ENCODE measurements around the gene ATP8A1. TPM values are rescaled to one million over a fixed set of nuclear protein-coding genes. Genes with fewer than 3 reads are reported as not detected.

Gene ATP8A1
- total RNA-seq, 1 donor from 2014 or later, result 278 TPM

- no peak overlapping the region for H3K4me3 Mint-ChIP-seq (ENCODE audit: unreplicated experiment)
- peaks cover 4% of the 10 kb centered on the region for H3K9me3 Mint-ChIP-seq (ENCODE audit: unreplicated experiment)
- no peaks in the 10 kb centered on the region for H3K36me3 Mint-ChIP-seq (ENCODE audit: unreplicated experiment)
- H3K4me1 Mint-ChIP-seq (ENCODE audit: low read depth, unreplicated experiment), result peaks cover 25% of the 10 kb centered on the region
- peaks cover 29% of the 10 kb centered on the region for H3K27me3 Mint-ChIP-seq (ENCODE audit: unreplicated experiment)
- H3K27ac Mint-ChIP-seq (ENCODE audit: unreplicated experiment), result no peak overlapping the region
- DNase-seq, result no peak
- no peak for TF ChIP-seq CTCF (IDR thresholded peaks at IDR 0.05; ENCODE audit: partially characterized antibody, unreplicated experiment)
These were observed 261.3 kb downstream of the ATP8A1 start for GRCh38 chr4:42395595-42395994.

- no peak for TF ChIP-seq CTCF (IDR thresholded peaks at IDR 0.05; ENCODE audit: partially characterized antibody, unreplicated experiment)
- H3K4me3 Mint-ChIP-seq (ENCODE audit: unreplicated experiment), result no peak overlapping the region
These were observed 264.5 kb downstream of the ATP8A1 start for GRCh38 chr4:42392436-42392835.

GRCh38 chr4:42391981-42392380 is 264.9 kb downstream of the ATP8A1 start:
- peaks cover 19% of the 10 kb centered on the region for H3K4me1 Mint-ChIP-seq (ENCODE audit: low read depth, unreplicated experiment)
- peaks cover 9% of the 10 kb centered on the region for H3K27me3 Mint-ChIP-seq (ENCODE audit: unreplicated experiment)
- no peak overlapping the region for H3K27ac Mint-ChIP-seq (ENCODE audit: unreplicated experiment)
- DNase-seq, result no peak
- TF ChIP-seq CTCF (IDR thresholded peaks at IDR 0.05; ENCODE audit: partially characterized antibody, unreplicated experiment), result no peak
- peaks cover 2% of the 10 kb centered on the region for H3K36me3 Mint-ChIP-seq (ENCODE audit: unreplicated experiment)
- no peak overlapping the region for H3K4me3 Mint-ChIP-seq (ENCODE audit: unreplicated experiment)
- peaks cover 4% of the 10 kb centered on the region for H3K9me3 Mint-ChIP-seq (ENCODE audit: unreplicated experiment)

More at GRCh38 chr4:42392436-42392835, 264.5 kb downstream of the ATP8A1 start:
- Mint-ChIP-seq H3K4me1 (ENCODE audit: low read depth, unreplicated experiment) (peaks cover 19% of the 10 kb centered on the region), H3K27ac (ENCODE audit: unreplicated experiment) (no peak overlapping the region), H3K9me3 (ENCODE audit: unreplicated experiment) (peaks cover 4% of the 10 kb centered on the region), H3K27me3 (ENCODE audit: unreplicated experiment) (peaks cover 9% of the 10 kb centered on the region), H3K36me3 (ENCODE audit: unreplicated experiment) (no peaks in the 10 kb centered on the region)
- DNase-seq, result no peak

- Mint-ChIP-seq H3K9me3 (ENCODE audit: unreplicated experiment) (no peaks in the 10 kb centered on the region), H3K4me1 (ENCODE audit: low read depth, unreplicated experiment) (peaks cover 12% of the 10 kb centered on the region), H3K27me3 (ENCODE audit: unreplicated experiment) (peaks cover 2% of the 10 kb centered on the region), H3K4me3 (ENCODE audit: unreplicated experiment) (no peak overlapping the region), H3K27ac (ENCODE audit: unreplicated experiment) (no peak overlapping the region), H3K36me3 (ENCODE audit: unreplicated experiment) (peaks cover 7% of the 10 kb centered on the region)
- DNase-seq, result no peak
- no peak for TF ChIP-seq CTCF (IDR thresholded peaks at IDR 0.05; ENCODE audit: partially characterized antibody, unreplicated experiment)
These were observed 265.6 kb downstream of the ATP8A1 start for GRCh38 chr4:42391355-42391664.

GRCh38 chr4:42390622-42391354 is 266.1 kb downstream of the ATP8A1 start:
- Mint-ChIP-seq H3K4me3 (ENCODE audit: unreplicated experiment) (no peak overlapping the region), H3K27ac (ENCODE audit: unreplicated experiment) (no peak overlapping the region), H3K36me3 (ENCODE audit: unreplicated experiment) (peaks cover 7% of the 10 kb centered on the region)

More at GRCh38 chr4:42390622-42391354, 266.1 kb downstream of the ATP8A1 start:
- Mint-ChIP-seq H3K9me3 (ENCODE audit: unreplicated experiment) (no peaks in the 10 kb centered on the region), H3K4me1 (ENCODE audit: low read depth, unreplicated experiment) (peaks cover 11% of the 10 kb centered on the region), H3K27me3 (ENCODE audit: unreplicated experiment) (peaks cover 1% of the 10 kb centered on the region)
- DNase-seq, result no peak
- no peak for TF ChIP-seq CTCF (IDR thresholded peaks at IDR 0.05; ENCODE audit: partially characterized antibody, unreplicated experiment)
